CD14-positive monocyte (primary cell): ENCODE data around the gene DPF3. TPM values are rescaled to one million over a fixed set of nuclear protein-coding genes. Genes with fewer than 3 reads are reported as not detected.

Source experiments
- DNase-seq, 3 donors: peaks; one replicate each; pipeline ENCODE4 v3.0.0-alpha.2; 2011 to 2022
- H2AFZ ChIP-seq: 2 replicates; pipeline ENCODE4 v1.6.0; 2012; ENCODE audit warnings: mild to moderate bottlenecking, low read depth, low read length, inconsistent platforms; ENCODE audit not compliant: insufficient read depth, poor library complexity, severe bottlenecking
- H3K27ac ChIP-seq, 2 donors: 1 replicate in 1 of 2; 2 replicates in 1 of 2; pipeline ENCODE4 v1.5.1; 2012 to 2013; ENCODE audit warnings: low read length in 2 of 2, control low read depth in 1 of 2, inconsistent platforms in 1 of 2, low read depth in 1 of 2, mild to moderate bottlenecking in 1 of 2
- H3K27me3 ChIP-seq, 2 donors: one replicate each; pipeline versions ENCODE4 v1.6.0 to v1.6.1; 2011 to 2013; ENCODE audit warnings: low read length in 2 of 2; ENCODE audit not compliant: control insufficient read depth in 2 of 2, insufficient read depth in 2 of 2
- H3K36me3 ChIP-seq, 2 donors: replicated peaks in 1 of 2; 1 replicate in 1 of 2; 2 replicates in 1 of 2; pipeline versions ENCODE4 v1.5.1 to v1.6.1; 2012 to 2013; ENCODE audit warnings: low read length in 2 of 2, control low read depth in 1 of 2, inconsistent platforms in 1 of 2, mild to moderate bottlenecking in 1 of 2; ENCODE audit not compliant: insufficient read depth in 2 of 2, control insufficient read depth in 1 of 2
- H3K4me1 ChIP-seq, 2 donors: 1 replicate in 1 of 2; 2 replicates in 1 of 2; pipeline versions ENCODE4 v1.5.1 to v1.6.1; 2012 to 2013; ENCODE audit warnings: low read length in 2 of 2, control low read depth in 1 of 2, inconsistent platforms in 1 of 2, mild to moderate bottlenecking in 1 of 2, moderate library complexity in 1 of 2; ENCODE audit not compliant: insufficient read depth in 2 of 2, control insufficient read depth in 1 of 2
- H3K4me2 ChIP-seq: replicated peaks from 2 replicates; pipeline ENCODE3; 2012; ENCODE audit warnings: low read length, moderate library complexity, mild to moderate bottlenecking; ENCODE audit not compliant: poor library complexity, severe bottlenecking; ENCODE audit errors: extremely low read depth
- H3K4me3 ChIP-seq, 3 experiments: fragments of 200-600 bp in 1 of 3; sonication (generic) in 1 of 3; replicated peaks in 1 of 3; 1 replicate in 2 of 3; 2 replicates in 1 of 3; pipeline ENCODE4 v1.5.1; 2011 to 2013; ENCODE audit warnings: low read length in 3 of 3, mild to moderate bottlenecking in 3 of 3, control low read depth in 2 of 3, low read depth in 2 of 3, inconsistent platforms in 1 of 3, moderate library complexity in 1 of 3
- H3K79me2 ChIP-seq: 2 replicates; pipeline ENCODE4 v1.6.0; 2012; ENCODE audit warnings: mild to moderate bottlenecking, control low read depth, inconsistent platforms, low read length, moderate library complexity; ENCODE audit not compliant: insufficient read depth
- H3K9ac ChIP-seq: 2 replicates; pipeline ENCODE4 v1.6.0; 2017; ENCODE audit warnings: low read length, mild to moderate bottlenecking; ENCODE audit not compliant: insufficient read depth, poor library complexity, severe bottlenecking
- H3K9me3 ChIP-seq, 2 donors: replicated peaks in 1 of 2; 1 replicate in 1 of 2; 2 replicates in 1 of 2; pipeline versions ENCODE4 v1.5.1 to v1.6.1; 2012 to 2013; ENCODE audit warnings: low read length in 2 of 2, control low read depth in 1 of 2; ENCODE audit not compliant: control insufficient read depth in 1 of 2, insufficient read depth in 1 of 2
- H4K20me1 ChIP-seq: 2 replicates; pipeline ENCODE4 v1.6.0; 2012; ENCODE audit warnings: mild to moderate bottlenecking, low read length, control low read depth, moderate library complexity; ENCODE audit not compliant: insufficient read depth
- H3K27ac Mint-ChIP-seq, 7 donors: one replicate each; pipeline ENCODE4 v1.8.0; 2020; ENCODE audit warnings: mild to moderate bottlenecking in 7 of 7, mixed read lengths in 7 of 7, moderate library complexity in 6 of 7, inconsistent platforms in 2 of 7
- H3K27me3 Mint-ChIP-seq, 3 donors: one replicate each; pipeline ENCODE4 v1.8.0; 2021 to 2022; ENCODE audit warnings: low read depth in 3 of 3, mild to moderate bottlenecking in 3 of 3, mixed read lengths in 3 of 3, moderate library complexity in 3 of 3, inconsistent platforms in 1 of 3
- H3K36me3 Mint-ChIP-seq, 2 donors: one replicate each; pipeline ENCODE4 v1.8.0; 2020; ENCODE audit warnings: mixed read lengths in 2 of 2, inconsistent platforms in 1 of 2, mild to moderate bottlenecking in 1 of 2
- H3K4me1 Mint-ChIP-seq: one replicate; pipeline ENCODE4 v1.8.0; 2020; ENCODE audit warnings: mild to moderate bottlenecking, mixed read lengths
- H3K4me3 Mint-ChIP-seq, 2 donors: one replicate each; pipeline ENCODE4 v1.8.0; 2020; ENCODE audit warnings: mild to moderate bottlenecking in 2 of 2, mixed read lengths in 2 of 2, moderate library complexity in 1 of 2
- H3K9me3 Mint-ChIP-seq, 7 donors: one replicate each; pipeline ENCODE4 v1.8.0; 2020 to 2022; ENCODE audit warnings: mixed read lengths in 7 of 7, mild to moderate bottlenecking in 6 of 7, moderate library complexity in 6 of 7, inconsistent platforms in 2 of 7
- WGBS: methylation state at CpG from one replicate; pipeline ENCODE4 v1.1.5; 2013; ENCODE audit warnings: missing lambda C conversion rate; ENCODE audit not compliant: insufficient coverage; 5-methylcytosine and 5-hydroxymethylcytosine counted together
- intact Hi-C, 2 donors: fragments of 100-400 bp; cut with micrococcal nuclease; formaldehyde crosslinking; loops; one replicate each; pipeline versions ENCODE4 v1.15.0 to v1.15.1; 2023
- polyA plus RNA-seq, 3 donors: library from polyadenylated mRNA; depleted of rRNA in 1 of 3; unstranded in 2 of 3; stranded (reverse) in 1 of 3; fragments of 300-500 nt in 2 of 3; fragments of >200 nt in 1 of 3; fragmentation: Illumina TruSeq in 2 of 3; gene quantifications; 1 replicate in 2 of 3; 2 replicates in 1 of 3; pipeline ENCODE4 v1.2.3, GENCODE V29; 2012 to 2021
- TF ChIP-seq, protein P1 (sequence below): fragments of 200-600 bp; IDR thresholded peaks from one replicate; pipeline ENCODE4 v1.8.0; 2022; ENCODE audit warnings: antibody characterized with exemption, mild to moderate bottlenecking

The DPF3 gene
- polyA plus RNA-seq, 3 donors, result 0.33 to 0.39 TPM; not detected in 1

DNA sequence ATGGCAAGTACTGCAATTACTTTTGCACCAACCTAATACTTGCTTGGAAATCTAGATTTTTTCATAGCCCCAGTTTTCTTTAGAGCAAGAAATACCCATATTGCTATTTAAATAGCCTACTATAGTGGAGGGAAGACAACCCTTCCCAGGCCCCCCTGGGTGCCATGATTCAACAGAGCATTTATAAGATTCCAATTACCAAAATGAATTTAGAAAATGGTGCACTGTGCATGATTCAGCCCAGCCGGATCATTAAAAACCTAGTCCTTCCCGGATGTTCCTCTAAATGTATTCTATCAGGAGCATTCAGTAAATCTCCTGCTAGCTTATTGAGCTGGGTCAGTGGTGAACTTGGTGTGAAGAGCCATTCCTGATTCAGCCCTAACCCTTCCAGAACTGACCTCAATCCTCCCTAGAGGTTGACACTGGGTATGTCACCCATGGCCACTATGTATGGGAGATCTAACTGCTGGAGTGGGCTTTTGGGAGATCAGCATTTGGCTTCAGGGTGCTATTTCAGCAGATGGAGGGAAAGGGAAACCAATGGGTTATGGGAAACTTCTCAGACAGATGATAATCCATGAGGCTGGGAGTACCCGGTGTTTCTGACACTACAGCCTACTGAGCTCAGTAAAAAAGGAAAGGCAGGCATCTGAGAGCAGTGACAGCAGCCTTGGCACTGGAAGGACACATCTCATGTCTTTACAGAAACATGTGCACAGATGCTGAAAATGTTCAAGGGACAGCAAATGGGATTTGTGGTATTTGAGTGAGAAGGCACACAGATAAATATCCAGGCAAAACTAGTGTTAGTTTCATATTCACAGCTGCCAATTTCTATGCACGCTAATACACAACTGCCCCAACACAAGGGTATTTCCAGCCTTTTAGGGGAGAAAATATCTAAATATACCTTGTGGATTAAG is 258.9 kb downstream of the DPF3 start:
- H2AFZ ChIP-seq, result no peak overlapping the region
- H3K27ac Mint-ChIP-seq, result no peak overlapping the region
- 93% methylated on average over 3 of the region's 4 CpGs for WGBS

DNA sequence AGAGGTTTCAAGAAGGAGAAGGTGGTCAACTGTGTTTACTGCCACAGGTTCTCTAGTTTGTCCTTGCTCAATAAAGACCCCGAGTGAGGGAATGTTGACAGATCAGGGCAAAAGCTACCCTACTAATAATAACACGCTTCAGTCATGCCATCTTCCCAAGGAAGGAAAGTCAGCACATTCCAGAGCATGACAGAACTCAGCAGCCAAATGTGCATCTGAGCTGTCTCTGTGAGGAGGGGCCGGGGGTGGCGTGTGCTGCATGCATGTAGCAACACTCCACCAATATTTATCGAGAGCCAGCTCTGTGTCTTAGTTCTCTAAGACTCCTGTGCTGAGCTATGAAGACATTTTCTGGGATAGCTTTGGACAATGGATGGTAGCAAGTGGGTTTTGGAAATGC is 260.4 kb downstream of the DPF3 start:
- H3K4me3 ChIP-seq, result no peak overlapping the region
- intact Hi-C loops, result no loop called here
- H2AFZ ChIP-seq, result no peak overlapping the region
- Mint-ChIP-seq H3K9me3 (peaks cover 0 to 9% (median 1%) of the 10 kb centered on the region in 7 donors), H3K4me3 (no peak overlapping the region), H3K36me3 (no peaks in the 10 kb centered on the region), H3K27me3 (peaks cover 7 to 12% (median 10%) of the 10 kb centered on the region in 3 donors), H3K4me1 (no peaks in the 10 kb centered on the region), H3K27ac (no peak overlapping the region)
- 100% methylated on average over 2 of the region's 5 CpGs for WGBS
- TF ChIP-seq, protein P1, sequence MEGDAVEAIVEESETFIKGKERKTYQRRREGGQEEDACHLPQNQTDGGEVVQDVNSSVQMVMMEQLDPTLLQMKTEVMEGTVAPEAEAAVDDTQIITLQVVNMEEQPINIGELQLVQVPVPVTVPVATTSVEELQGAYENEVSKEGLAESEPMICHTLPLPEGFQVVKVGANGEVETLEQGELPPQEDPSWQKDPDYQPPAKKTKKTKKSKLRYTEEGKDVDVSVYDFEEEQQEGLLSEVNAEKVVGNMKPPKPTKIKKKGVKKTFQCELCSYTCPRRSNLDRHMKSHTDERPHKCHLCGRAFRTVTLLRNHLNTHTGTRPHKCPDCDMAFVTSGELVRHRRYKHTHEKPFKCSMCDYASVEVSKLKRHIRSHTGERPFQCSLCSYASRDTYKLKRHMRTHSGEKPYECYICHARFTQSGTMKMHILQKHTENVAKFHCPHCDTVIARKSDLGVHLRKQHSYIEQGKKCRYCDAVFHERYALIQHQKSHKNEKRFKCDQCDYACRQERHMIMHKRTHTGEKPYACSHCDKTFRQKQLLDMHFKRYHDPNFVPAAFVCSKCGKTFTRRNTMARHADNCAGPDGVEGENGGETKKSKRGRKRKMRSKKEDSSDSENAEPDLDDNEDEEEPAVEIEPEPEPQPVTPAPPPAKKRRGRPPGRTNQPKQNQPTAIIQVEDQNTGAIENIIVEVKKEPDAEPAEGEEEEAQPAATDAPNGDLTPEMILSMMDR, result no peak
- H3K27ac ChIP-seq, result no peak overlapping the region
- no peaks in the 10 kb centered on the region for H3K9me3 ChIP-seq
- H3K9ac ChIP-seq, result no peak overlapping the region
- H3K27me3 ChIP-seq, result peaks cover 0 to 2% of the 10 kb centered on the region in 2 donors
- no peak overlapping the region for H3K4me2 ChIP-seq
- no peak for DNase-seq
- H3K36me3 ChIP-seq, result no peaks in the 10 kb centered on the region
- H3K79me2 ChIP-seq, result no peaks in the 10 kb centered on the region
- no peaks in the 10 kb centered on the region for H4K20me1 ChIP-seq
- no peaks in the 10 kb centered on the region for H3K4me1 ChIP-seq

More for the DNA sequence above, 258.9 kb downstream of the DPF3 start:
- Mint-ChIP-seq H3K4me3 (peak overlapping the region in 1 of 2 donors; percentile 32), H3K9me3 (peaks cover under 1 to 19% (median 6%) of the 10 kb centered on the region in 7 donors), H3K36me3 (no peaks in the 10 kb centered on the region), H3K4me1 (no peaks in the 10 kb centered on the region), H3K27me3 (peaks cover 10 to 12% (median 10%) of the 10 kb centered on the region in 3 donors)
- DNase-seq, result no peak
- no peaks in the 10 kb centered on the region for H3K79me2 ChIP-seq
- H3K4me1 ChIP-seq, result no peaks in the 10 kb centered on the region
- H3K9ac ChIP-seq, result no peak overlapping the region
- H3K27me3 ChIP-seq, result peaks cover 0 to 2% of the 10 kb centered on the region in 2 donors
- H3K4me2 ChIP-seq, result no peak overlapping the region
- H3K36me3 ChIP-seq, result no peaks in the 10 kb centered on the region
- intact Hi-C loops, result no loop called here
- peaks cover 6 to 7% of the 10 kb centered on the region in 2 donors for H3K9me3 ChIP-seq
- no peak overlapping the region for H3K4me3 ChIP-seq
- TF ChIP-seq, protein P1, result no peak
- H3K27ac ChIP-seq, result no peak overlapping the region
- H4K20me1 ChIP-seq, result no peaks in the 10 kb centered on the region
